ENCODE data around the gene TTN. TPM values are rescaled to one million over a fixed set of nuclear protein-coding genes. Genes with fewer than 3 reads are reported as not detected.

Gene TTN
- total RNA-seq, 1 donor from 2014 or later: not detected

DNA sequence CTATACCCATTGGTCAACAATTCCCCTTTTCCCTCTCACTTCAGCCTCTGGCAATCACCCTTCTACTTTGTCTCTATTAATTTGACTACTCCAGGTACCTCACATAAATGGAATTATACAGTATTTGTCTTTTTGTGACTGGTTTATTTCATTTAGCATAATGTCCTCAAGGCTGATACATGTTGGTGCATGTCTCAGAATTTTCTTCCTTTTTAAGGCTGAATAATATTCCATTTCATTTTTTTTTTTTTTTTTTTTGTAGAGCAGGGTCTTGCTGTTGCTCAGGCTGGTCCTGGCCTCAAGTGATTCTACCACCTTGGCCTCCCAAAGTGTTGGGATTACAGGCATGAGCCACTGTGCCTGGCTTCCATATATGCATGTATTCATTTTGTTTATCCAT, 330.7 kb downstream of the TTN start:
- TF ChIP-seq, protein P1, sequence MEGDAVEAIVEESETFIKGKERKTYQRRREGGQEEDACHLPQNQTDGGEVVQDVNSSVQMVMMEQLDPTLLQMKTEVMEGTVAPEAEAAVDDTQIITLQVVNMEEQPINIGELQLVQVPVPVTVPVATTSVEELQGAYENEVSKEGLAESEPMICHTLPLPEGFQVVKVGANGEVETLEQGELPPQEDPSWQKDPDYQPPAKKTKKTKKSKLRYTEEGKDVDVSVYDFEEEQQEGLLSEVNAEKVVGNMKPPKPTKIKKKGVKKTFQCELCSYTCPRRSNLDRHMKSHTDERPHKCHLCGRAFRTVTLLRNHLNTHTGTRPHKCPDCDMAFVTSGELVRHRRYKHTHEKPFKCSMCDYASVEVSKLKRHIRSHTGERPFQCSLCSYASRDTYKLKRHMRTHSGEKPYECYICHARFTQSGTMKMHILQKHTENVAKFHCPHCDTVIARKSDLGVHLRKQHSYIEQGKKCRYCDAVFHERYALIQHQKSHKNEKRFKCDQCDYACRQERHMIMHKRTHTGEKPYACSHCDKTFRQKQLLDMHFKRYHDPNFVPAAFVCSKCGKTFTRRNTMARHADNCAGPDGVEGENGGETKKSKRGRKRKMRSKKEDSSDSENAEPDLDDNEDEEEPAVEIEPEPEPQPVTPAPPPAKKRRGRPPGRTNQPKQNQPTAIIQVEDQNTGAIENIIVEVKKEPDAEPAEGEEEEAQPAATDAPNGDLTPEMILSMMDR (IDR thresholded peaks at IDR 0.05): no peak
- H3K27me3 Mint-ChIP-seq (ENCODE audit: low read depth): no peaks in the 10 kb centered on the region
- no peak overlapping the region for H3K27ac Mint-ChIP-seq (ENCODE audit: unreplicated experiment)
- H3K4me1 Mint-ChIP-seq (ENCODE audit: low read depth): peaks cover 45% of the 10 kb centered on the region
- no peak overlapping the region for H3K4me3 Mint-ChIP-seq (ENCODE audit: unreplicated experiment)
- DNase-seq (ENCODE audit: low spot score): no peak
- H3K36me3 Mint-ChIP-seq (ENCODE audit: low read depth): no peaks in the 10 kb centered on the region
- no peaks in the 10 kb centered on the region for H3K9me3 Mint-ChIP-seq (ENCODE audit: low read depth)

Other genes with a start within 250 kb of the TTN start
- not detected in 3 replicates for gene CCDC141, start 242.7 kb upstream of the TTN start, total RNA-seq

Data from chondrocyte (in vitro differentiated cells).